OCI-LY7 (cell line): ENCODE data around the gene ABI3. TPM values are rescaled to one million over a fixed set of nuclear protein-coding genes. Genes with fewer than 3 reads are reported as not detected.
"Not testable (repeated sequence)": the region's sequence is repeated elsewhere in the genome, so short reads cannot be mapped to it uniquely, and the experiment has no call there.

Source experiments
- BruUV-seq: library from RNA; stranded (reverse); fragments of 400-500 nt; replicated peaks from 2 replicates; lab custom pipeline; 2021; lab: Mats Ljungman, UMichigan
- CTCF ChIA-PET: fragments of 300-600 bp; sonication (Branson Sonifier 250); formaldehyde crosslinking; loops from one replicate; lab custom pipeline; 2022; ENCODE audit warnings: antibody characterized with exemption; ENCODE audit not compliant: unreplicated experiment; lab: Charles Lee
- POLR2A ChIA-PET: fragments of 300-600 bp; sonication (Branson Sonifier 250); formaldehyde crosslinking; loops from one replicate; lab custom pipeline; 2022; ENCODE audit warnings: antibody characterized with exemption; lab: Charles Lee
- DNase-seq: peaks from one replicate; pipeline ENCODE4 v3.0.0-alpha.2; 2015; ENCODE audit warnings: low spot score
- H2AFZ ChIP-seq: fragments of 200-600 bp; sonication (generic), shearing (Covaris generic); 2 replicates; pipeline ENCODE4 v1.6.1; 2014; ENCODE audit warnings: mild to moderate bottlenecking, antibody characterized with exemption, low read length, moderate library complexity
- H3K27ac ChIP-seq: fragments of 200-600 bp; sonication (generic); 2 replicates; pipeline ENCODE4 v1.5.1; 2014; ENCODE audit warnings: mixed run types, low read depth, mild to moderate bottlenecking, moderate library complexity, low read length, inconsistent platforms; ENCODE audit not compliant: poor library complexity, severe bottlenecking
- H3K36me3 ChIP-seq: fragments of 200-600 bp; sonication (generic); 2 replicates; pipeline ENCODE4 v1.6.1; 2014; ENCODE audit warnings: mild to moderate bottlenecking, antibody characterized with exemption, low read length, moderate library complexity, mixed read lengths; ENCODE audit not compliant: insufficient read depth
- H3K4me1 ChIP-seq: fragments of 200-600 bp; sonication (generic); 2 replicates; pipeline ENCODE4 v1.5.1; 2014; ENCODE audit warnings: mild to moderate bottlenecking, low read length; ENCODE audit not compliant: insufficient read depth, poor library complexity, severe bottlenecking
- H3K4me2 ChIP-seq: fragments of 200-600 bp; sonication (generic); 2 replicates; pipeline ENCODE4 v1.6.1; 2014; ENCODE audit warnings: mild to moderate bottlenecking, low read length
- H3K4me3 ChIP-seq: fragments of 200-600 bp; sonication (generic); 2 replicates; pipeline ENCODE4 v1.5.1; 2014; ENCODE audit warnings: mild to moderate bottlenecking, low read depth, low read length; ENCODE audit not compliant: poor library complexity, severe bottlenecking
- H3K79me2 ChIP-seq: fragments of 200-600 bp; sonication (generic); 2 replicates; pipeline ENCODE4 v1.6.1; 2016; ENCODE audit warnings: low read depth, mild to moderate bottlenecking, low read length, moderate library complexity, mixed read lengths; ENCODE audit not compliant: insufficient read depth
- H3K9me2 ChIP-seq: fragments of 200-600 bp; sonication (generic); 2 replicates; pipeline ENCODE4 v1.6.1; 2016; ENCODE audit warnings: mild to moderate bottlenecking, low read length, mixed read lengths; ENCODE audit not compliant: insufficient read depth
- H3K9me3 ChIP-seq: fragments of 200-600 bp; sonication (generic); 2 replicates; pipeline ENCODE4 v1.6.1; 2014; ENCODE audit warnings: mild to moderate bottlenecking, mixed run types, low read length, mixed read lengths
- H4K20me1 ChIP-seq: fragments of 200-600 bp; sonication (generic); 2 replicates; pipeline ENCODE4 v1.6.1; 2014; ENCODE audit warnings: mild to moderate bottlenecking, antibody characterized with exemption, low read length, moderate library complexity, mixed read lengths; ENCODE audit not compliant: insufficient read depth
- EZH2phosphoT487 ChIP-seq: fragments of 200-600 bp; sonication (generic); IDR thresholded peaks from 2 replicates; pipeline ENCODE4 v1.6.1; 2018; ENCODE audit warnings: low read depth, borderline replicate concordance, mild to moderate bottlenecking, mixed run types, antibody characterized with exemption, low read length, moderate library complexity, mixed read lengths
- intact Hi-C: fragments of 100-400 bp; cut with micrococcal nuclease; formaldehyde crosslinking; loops from one replicate; pipeline ENCODE4 v1.10.0; 2022; ENCODE audit not compliant: unreplicated experiment
- total RNA-seq, 2 experiments: library from RNA; depleted of rRNA in 1 of 2; stranded (reverse); fragments of >200 nt in 1 of 2; shearing (Covaris generic) in 1 of 2; gene quantifications; 2 replicates each; pipeline ENCODE4 v1.2.3, GENCODE V29; 2014 to 2022
- TF ChIP-seq, protein P1 (sequence below): fragments of 200-600 bp; sonication (generic); conservative IDR thresholded peaks from 2 replicates; pipeline ENCODE4 v1.5.1; 2014; ENCODE audit warnings: mild to moderate bottlenecking, antibody characterized with exemption, low read length, moderate library complexity, mixed read lengths

The ABI3 gene
- total RNA-seq, 2 experiments from 2014 or later: 24.0 to 29.5 TPM

DNA sequence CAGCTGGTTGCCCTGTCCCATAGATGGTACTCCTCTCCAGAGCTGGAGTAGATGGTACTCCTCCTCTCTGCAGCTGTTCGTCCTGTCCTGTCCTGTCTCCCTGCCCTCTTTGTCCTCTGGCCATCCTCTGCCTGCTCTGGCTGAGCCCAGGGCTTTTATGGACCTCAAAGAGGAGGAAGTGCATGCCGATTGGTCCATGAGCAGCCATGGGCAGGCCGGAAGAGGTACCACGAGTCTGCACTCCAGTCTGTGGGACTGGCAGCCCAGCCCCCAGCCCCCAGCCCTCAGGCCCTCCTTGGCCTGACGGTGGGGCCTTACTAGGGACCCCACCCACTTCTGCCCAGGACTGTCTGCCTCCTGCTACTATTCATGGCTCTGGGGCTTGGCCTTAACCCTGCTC is 27.2 kb upstream of the ABI3 start:
- ChIA-PET POLR2A (interaction anchor here (0.5 kb wide), 1 partner anchor 185 kb away, joined by 3 read pairs; no protein-coding TSS in a partner anchor), CTCF (interaction anchor here (0.8 kb wide), 1 partner anchor 48 kb away, joined by 3 read pairs; no protein-coding TSS in a partner anchor)
- no peaks in the 10 kb centered on the region for H4K20me1 ChIP-seq
- H3K79me2 ChIP-seq: no peaks in the 10 kb centered on the region
- H2AFZ ChIP-seq: no peak overlapping the region
- BruUV-seq: no TSS peak
- peaks cover 28% of the 10 kb centered on the region; the same call in 1 of the 2 replicates for H3K9me3 ChIP-seq
- no peaks in the 10 kb centered on the region for H3K9me2 ChIP-seq
- H3K4me3 ChIP-seq: no peak overlapping the region
- intact Hi-C loops: no loop called here
- TF ChIP-seq EZH2phosphoT487: no peak
- TF ChIP-seq, protein P1, sequence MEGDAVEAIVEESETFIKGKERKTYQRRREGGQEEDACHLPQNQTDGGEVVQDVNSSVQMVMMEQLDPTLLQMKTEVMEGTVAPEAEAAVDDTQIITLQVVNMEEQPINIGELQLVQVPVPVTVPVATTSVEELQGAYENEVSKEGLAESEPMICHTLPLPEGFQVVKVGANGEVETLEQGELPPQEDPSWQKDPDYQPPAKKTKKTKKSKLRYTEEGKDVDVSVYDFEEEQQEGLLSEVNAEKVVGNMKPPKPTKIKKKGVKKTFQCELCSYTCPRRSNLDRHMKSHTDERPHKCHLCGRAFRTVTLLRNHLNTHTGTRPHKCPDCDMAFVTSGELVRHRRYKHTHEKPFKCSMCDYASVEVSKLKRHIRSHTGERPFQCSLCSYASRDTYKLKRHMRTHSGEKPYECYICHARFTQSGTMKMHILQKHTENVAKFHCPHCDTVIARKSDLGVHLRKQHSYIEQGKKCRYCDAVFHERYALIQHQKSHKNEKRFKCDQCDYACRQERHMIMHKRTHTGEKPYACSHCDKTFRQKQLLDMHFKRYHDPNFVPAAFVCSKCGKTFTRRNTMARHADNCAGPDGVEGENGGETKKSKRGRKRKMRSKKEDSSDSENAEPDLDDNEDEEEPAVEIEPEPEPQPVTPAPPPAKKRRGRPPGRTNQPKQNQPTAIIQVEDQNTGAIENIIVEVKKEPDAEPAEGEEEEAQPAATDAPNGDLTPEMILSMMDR: no peak
- no peak for DNase-seq
- no peaks in the 10 kb centered on the region for H3K36me3 ChIP-seq
- peaks cover 6% of the 10 kb centered on the region for H3K4me1 ChIP-seq
- no peak overlapping the region for H3K4me2 ChIP-seq
- H3K27ac ChIP-seq: no peak overlapping the region

DNA sequence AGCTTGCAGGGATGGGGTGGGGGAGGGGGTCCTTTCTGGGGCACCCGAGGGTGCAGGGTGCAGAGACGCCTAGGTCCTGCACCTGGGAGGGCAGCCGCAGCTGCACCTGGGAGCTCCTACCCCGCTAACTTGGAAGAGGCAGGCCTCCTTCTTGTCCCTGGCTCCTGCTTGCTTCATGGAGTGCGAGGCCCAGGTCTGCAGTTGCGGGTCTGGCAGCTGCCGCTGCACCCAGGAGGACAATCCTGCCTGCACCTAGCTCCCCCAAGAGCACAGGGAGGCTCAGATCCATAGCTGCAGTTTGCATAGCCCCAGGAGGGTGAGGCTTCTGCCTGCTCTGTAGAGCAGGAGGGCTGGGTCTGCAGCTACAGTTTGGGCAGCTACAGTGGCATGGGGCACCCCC is 26.7 kb upstream of the ABI3 start:
- Histone ChIP-seq H3K36me3 (no peaks in the 10 kb centered on the region), H3K9me3 (peaks cover 28% of the 10 kb centered on the region; the same call in 1 of the 2 replicates), H4K20me1 (no peaks in the 10 kb centered on the region), H3K27ac (no peak overlapping the region), H3K4me2 (no peak overlapping the region), H3K9me2 (no peaks in the 10 kb centered on the region), H3K4me1 (peaks cover 6% of the 10 kb centered on the region), H3K4me3 (no peak overlapping the region), H3K79me2 (no peaks in the 10 kb centered on the region), H2AFZ (no peak overlapping the region)
- CTCF ChIA-PET: no interaction called here
- no peak for DNase-seq
- POLR2A ChIA-PET: no interaction called here
- no peak for TF ChIP-seq EZH2phosphoT487
- TF ChIP-seq, protein P1: no peak
- intact Hi-C loops: no loop called here
- BruUV-seq: no TSS peak

DNA sequence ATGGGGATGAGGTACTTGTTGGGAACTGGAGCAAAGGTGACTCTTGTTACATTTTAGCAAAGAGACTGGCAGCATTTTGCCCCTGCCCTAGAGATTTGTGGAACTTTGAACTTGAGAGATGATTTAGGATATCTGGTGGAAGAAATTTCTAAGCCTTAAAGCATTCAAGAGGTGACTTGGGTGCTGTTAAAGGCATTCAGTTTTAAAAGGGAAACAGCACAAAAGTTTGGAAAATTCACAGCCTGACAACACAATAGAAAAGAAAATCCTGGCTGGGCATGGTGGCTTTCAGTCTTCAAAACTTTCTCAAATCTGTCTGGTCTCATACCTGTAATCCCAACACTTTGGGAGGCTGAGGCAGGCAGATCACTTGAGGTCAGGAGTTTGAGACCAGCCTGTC is 26.0 kb upstream of the ABI3 start:
- POLR2A ChIA-PET, BruUV-seq, H3K4me1 ChIP-seq, H3K79me2 ChIP-seq, CTCF ChIA-PET, H3K9me2 ChIP-seq, H3K27ac ChIP-seq, H3K4me2 ChIP-seq, H4K20me1 ChIP-seq, DNase-seq, intact Hi-C loops, H3K36me3 ChIP-seq, H2AFZ ChIP-seq, H3K4me3 ChIP-seq: not testable (repeated sequence)
- peaks cover 28% of the 10 kb centered on the region; the same call in 1 of the 2 replicates for H3K9me3 ChIP-seq

DNA sequence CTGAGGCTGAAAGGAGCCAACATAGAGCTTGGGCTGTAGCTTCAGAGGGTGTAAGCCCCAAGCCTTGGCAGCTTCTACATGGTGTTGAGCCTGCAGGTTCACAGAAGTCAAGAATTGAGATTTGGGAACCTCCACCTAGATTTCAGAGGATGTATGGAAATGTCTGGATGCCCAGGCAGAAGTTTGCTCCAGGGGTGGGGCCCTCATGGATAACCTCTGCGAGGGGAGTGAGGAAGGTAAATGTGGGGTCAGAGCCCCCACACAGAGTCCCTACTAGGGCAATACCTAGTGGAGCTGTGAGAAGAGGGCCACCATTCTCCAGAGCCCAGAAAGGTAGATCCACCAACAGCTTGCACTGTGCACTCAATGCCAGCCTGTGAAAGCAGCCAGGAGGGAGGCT is 25.1 kb upstream of the ABI3 start:
- DNase-seq, H3K9me2 ChIP-seq, H4K20me1 ChIP-seq, H3K79me2 ChIP-seq, CTCF ChIA-PET, H3K4me2 ChIP-seq, BruUV-seq, H3K4me1 ChIP-seq, H3K27ac ChIP-seq, intact Hi-C loops, H3K4me3 ChIP-seq, H2AFZ ChIP-seq, H3K36me3 ChIP-seq: not testable (repeated sequence)
- peaks cover 28% of the 10 kb centered on the region; the same call in 1 of the 2 replicates for H3K9me3 ChIP-seq
- POLR2A ChIA-PET: interaction anchor here (0.6 kb wide), 1 partner anchor 8 kb away, joined by 7 read pairs; no protein-coding TSS in a partner anchor
